NT2/D1 (cell line): ENCODE data around the gene UGT1A5.

Source experiments
- SUZ12 ChIP-seq: IDR thresholded peaks from 2 replicates; pipeline ENCODE4 v1.6.1; 2011; ENCODE audit not compliant: insufficient read length, insufficient read depth; ENCODE audit errors: extremely low read depth
- ZNF274 ChIP-seq: IDR thresholded peaks from 2 replicates; pipeline ENCODE4 v1.6.1; 2011; ENCODE audit warnings: mild to moderate bottlenecking, low read depth, low read length

DNA sequence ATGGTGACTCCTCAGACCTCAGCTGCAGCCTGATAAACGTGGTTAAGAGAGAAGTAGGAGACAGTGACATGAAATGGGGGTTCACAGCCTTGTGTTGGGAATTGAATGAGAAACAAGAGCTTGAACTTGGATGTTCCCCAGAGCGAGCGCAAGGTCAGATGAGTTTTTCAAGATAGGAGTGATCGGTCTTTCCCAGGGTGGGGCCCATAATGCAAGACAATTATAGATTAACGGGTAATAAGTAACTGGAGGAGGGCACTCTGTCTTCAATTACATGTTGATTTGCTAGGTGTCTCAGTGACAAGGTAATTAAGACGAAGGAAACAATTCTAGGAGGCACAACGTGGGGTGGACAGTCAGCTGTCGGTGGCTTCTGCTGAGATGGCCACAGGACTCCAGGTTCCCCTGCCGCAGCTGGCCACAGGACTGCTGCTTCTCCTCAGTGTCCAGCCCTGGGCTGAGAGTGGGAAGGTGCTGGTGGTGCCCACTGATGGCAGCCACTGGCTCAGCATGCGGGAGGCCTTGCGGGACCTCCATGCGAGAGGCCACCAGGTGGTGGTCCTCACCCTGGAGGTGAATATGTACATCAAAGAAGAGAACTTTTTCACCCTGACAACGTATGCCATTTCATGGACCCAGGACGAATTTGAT, at the start of gene UGT1A5:
- TF ChIP-seq SUZ12: no peak
- TF ChIP-seq ZNF274: no peak
